LHCN-M2 (cell line): Measurements from ENCODE around the gene HYI. TPM values are rescaled to one million over a fixed set of nuclear protein-coding genes. Genes with fewer than 3 reads are reported as not detected.
A peak's percentile ranks its signal among the peaks of the same experiment; 100 is the strongest.
"Not testable (repeated sequence)": the region's sequence is repeated elsewhere in the genome, so short reads cannot be mapped to it uniquely, and the experiment has no call there.

Experiments used
- DNase-seq: peaks from one replicate; pipeline ENCODE4 v3.0.0-alpha.2; 2012; ENCODE audit warnings: low read depth
- polyA plus RNA-seq: library from polyadenylated mRNA; unstranded; fragments of >200 nt; gene quantifications from one replicate; pipeline ENCODE4 v1.2.1, GENCODE V29; 2012; ENCODE audit warnings: missing spikeins
- total RNA-seq: library from RNA; depleted of rRNA; stranded (reverse); fragments of >200 nt; gene quantifications from 2 replicates; pipeline ENCODE4 v1.2.3, GENCODE V29; 2014; rRNA removed

The HYI gene
- total RNA-seq: 32.8 and 32.9 TPM in 2 replicates
- polyA plus RNA-seq: 57.7 TPM

DNA sequence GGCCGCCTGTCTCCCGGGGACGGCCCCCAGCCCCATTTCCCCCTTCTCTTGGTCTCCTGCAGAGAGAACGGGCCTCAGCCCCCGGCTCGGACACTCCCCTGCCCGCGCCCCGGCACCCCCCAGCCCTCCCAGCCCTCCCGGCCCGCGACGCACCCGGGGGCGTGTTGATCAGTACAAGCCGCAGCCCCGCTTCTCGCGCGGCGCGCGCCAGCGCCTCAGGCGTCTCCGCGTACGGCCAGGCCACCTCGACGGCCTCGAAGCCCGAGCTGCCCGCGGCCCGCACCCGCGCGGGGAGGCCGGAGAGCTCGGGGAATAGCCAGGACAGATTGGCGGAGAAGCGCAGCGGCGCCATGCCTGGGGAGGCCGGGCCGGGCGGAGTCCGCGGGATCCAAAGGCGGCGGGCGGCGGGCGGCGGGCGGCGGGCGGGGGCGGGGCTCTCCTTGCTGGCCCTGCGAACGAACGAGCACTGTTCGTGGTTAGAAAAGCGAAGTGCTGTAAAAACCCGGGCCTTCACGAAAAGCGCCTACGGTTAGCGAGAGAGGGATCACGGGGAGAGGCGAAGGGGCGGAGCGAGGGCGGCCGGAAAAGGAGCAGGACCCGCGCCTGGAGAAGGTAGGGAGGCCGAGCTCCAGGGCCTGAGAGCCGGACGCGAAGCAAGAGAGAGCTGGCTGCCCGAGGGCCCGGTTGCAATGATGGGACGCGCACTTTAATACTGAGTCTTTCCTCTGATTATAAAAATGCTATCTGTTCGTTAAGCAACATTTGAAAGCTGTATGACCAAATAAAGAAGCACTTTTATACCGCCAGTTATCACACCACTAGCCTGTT is at the start of gene HYI:
Gene HYI, minus strand, starts transcription at position 490 of the 828 bp plus-strand sequence. Its CDS starts 138 bp downstream, at position 352.
- DNase-seq: peak; percentile 83

DNA sequence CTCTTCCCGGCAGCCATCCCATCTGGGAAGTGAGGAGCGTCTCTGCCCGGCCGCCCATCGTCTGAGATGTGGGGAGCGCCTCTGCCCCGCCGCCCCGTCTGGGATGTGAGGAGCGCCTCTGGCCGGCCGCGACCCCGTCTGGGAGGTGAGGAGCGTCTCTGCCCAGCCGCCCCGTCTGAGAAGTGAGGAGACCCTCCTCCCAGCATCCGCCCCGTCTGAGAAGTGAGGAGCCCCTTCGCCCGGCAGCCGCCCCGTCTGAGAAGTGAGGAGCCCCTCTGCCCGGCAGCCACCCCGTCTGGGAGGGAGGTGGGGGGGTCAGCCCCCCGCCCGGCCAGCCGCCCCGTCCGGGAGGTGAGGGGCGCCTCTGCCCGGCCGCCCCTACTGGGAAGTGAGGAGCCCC is 48.1 kb upstream of the HYI start:
- DNase-seq: not testable (repeated sequence)

- no peak for DNase-seq
Measured at GRCh38 chr1:43499898-43500297, 46.2 kb upstream of the HYI start.

DNA sequence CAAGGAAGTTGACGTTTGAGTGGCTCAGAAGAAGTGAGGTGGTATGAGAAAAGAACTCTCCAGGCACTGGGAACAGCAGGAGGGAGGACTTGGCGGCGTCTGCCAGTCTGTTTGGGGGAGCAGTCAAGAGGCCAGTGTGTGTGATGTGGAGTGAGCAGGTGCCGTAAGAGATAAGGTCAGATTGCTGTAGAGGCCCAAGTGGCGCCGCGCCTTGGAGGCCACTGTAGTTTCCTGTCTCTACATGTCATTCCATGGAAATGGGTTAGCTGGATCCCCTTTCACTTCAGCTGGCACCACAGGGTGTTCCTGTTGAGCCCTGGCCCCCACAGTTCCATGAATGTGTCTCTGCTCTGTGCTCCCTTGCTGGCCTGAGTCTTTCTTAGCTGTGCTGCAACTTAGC is 41.5 kb upstream of the HYI start:
- no peak for DNase-seq

DNA sequence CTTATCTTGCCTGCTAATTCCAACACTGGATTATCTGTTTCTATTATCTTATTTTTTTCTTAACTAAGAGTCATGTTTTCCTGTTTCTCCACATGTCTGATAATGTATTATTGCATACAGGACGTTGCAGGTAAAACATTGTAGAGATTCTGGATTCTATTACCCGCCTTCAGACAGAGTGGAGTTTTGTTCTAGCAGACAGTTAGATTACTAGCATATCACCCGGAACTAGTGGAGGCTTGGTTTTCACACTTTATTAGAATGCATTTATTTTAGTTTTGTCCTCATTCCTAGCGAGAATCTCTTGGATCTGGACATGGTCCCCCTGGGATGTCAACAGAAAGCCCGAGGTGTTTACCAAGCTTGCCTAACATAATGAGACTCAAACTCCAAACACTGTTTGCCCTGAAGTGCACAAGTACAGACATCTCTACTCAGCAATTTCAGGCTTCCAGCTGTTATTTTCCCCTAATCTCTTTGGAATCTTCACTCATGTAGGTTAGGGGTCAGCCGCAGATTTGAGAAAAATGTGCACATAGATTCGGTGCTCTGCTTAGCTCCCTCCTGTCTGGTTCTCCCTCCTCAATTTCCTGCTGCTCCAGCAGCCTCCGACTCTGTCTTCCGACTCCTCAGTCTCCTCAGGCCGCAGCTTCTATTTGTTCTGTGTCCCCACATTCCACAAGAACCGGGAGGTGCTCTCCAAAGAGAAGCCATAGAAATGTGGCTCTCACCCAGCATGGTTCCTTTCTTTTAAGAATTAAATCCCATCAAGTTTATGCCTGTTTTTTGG is 40.1 kb upstream of the HYI start:
- DNase-seq: peak; percentile 77

DNA sequence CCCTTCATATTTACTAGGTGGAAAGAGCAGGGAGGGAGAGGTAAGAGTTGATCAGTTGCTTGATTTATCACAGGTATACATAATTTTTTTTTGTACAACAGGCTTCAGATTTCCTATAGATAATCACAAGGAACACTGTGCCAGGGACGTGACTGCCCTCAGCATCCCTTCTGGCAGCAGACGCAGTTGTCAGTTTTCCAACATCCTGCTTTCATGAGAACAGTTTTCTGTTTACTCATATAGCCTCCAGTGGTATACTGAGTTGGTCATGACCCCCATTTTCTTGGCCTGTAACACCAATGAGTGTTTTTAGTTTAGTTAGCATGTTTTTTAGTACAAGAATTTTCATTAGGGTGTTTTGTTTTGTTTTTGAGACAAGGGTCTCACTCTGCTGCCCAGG is 39.1 kb upstream of the HYI start:
- no peak for DNase-seq

- no peak for DNase-seq
Measured at GRCh38 chr1:43491061-43491460, 37.3 kb upstream of the HYI start.

- no peak for DNase-seq
Measured at GRCh38 chr1:43488165-43488564, 34.4 kb upstream of the HYI start.

DNA sequence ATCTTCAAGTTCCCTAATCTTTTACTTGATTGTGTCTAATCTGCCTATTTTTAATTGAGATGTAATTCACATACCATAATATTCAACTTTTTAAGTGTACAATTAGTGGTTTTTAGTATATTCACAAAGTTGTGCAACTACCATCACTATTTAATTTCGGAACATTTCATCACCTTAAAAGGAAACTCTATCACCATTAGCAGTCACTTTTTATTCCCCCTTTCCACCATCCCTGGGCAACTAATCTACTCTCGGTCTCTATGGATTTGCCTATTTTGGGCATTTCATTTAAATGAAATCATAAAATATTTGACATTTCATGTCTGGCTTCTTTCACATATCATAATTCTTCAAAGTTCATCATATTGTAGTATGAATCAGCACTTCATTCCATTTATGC is 30.6 kb upstream of the HYI start:
- no peak for DNase-seq

DNA sequence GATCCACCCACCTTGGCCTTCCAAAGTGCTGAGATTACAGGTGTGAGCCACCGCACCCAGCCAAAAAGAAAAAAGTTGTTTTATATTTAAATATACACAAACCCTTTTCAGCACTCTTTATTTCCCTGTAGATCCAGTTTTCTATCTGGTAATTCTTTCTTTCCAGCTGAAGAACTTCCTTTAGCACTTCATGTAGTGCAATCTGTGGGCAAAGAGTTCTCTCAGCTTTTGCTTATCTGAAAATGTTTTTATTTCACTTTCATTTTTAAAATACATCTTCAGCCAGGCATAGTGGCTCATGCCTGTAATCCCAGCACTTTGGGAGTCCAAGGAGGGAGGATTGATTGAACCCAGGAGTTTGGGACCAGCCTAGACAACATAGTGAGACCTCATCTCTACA is 28.5 kb upstream of the HYI start:
- DNase-seq: no peak

GRCh38 chr1:43481491-43481890 is 27.8 kb upstream of the HYI start:
- no peak for DNase-seq

- DNase-seq: no peak
Measured at GRCh38 chr1:43479414-43479813, 25.7 kb upstream of the HYI start.

GRCh38 chr1:43477716-43478115 is 24.0 kb upstream of the HYI start:
- DNase-seq: no peak

- peak; percentile 46 for DNase-seq
Measured at GRCh38 chr1:43475611-43476401, 22.1 kb upstream of the HYI start.

DNA sequence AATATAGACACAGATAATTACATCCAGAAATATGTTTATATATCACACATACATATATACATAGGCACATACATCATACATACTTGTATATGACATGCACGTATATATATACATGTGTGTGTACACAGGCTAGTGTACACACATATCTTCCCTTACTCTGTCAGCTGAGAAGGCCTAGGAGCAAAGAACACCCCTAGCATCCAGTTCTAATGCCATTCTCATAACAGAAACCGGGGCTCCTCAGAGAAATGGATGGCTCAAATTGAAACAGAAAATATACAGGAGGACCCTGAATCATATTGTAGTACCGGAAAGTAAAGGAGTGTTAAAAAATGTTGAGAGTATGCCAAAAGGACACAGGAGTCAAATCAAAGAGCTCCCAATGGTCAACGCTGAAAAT is 19.7 kb upstream of the HYI start:
- no peak for DNase-seq

GRCh38 chr1:43472463-43473151 is 18.9 kb upstream of the HYI start:
- DNase-seq: peak; percentile 94

- DNase-seq: no peak
Measured at GRCh38 chr1:43472087-43472462, 18.3 kb upstream of the HYI start.

DNA sequence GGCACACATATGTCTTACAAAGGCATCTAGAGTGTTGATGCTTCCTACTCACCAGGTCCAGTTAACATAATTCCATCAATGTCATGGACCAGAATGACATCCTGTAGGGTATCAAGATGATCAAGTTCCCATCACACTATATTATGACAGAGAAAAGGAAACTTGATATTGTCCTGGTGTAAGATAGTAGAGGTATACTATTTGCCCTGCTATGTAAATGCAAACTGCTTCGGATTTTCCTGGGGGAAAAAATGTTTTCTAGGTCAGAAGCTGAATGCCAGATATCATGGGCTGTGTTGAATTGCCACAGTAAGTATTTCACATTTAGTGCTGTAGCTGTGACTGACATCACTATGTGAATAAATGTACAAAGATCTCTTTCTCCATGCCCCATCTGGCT is 16.2 kb upstream of the HYI start:
- DNase-seq: no peak

GRCh38 chr1:43468414-43468813 is 14.7 kb upstream of the HYI start:
- DNase-seq: no peak

DNA sequence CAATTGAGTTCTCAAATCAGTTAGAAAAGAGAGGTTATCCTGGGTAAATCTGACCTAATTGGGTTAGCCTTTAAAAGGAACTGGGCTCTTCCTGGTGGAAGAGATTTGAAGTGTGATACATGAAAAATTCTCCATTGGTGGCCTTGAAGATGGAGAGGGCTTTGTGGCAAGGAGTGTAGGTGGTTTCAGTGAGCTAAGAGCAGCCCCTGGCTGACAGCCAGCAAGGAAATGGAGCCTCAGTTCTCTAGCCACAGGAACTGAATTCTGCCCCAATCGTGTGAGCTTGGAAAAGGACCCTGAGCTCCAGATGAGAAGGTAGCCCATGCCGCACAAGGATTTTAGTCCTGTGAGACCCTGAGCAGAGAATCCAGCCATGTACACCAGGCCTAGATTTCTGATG is 12.7 kb upstream of the HYI start:
- no peak for DNase-seq

GRCh38 chr1:43465505-43466067 is 11.9 kb upstream of the HYI start:
- no peak for DNase-seq
